ENCODE results near the gene NIM1K. TPM values are rescaled to one million over a fixed set of nuclear protein-coding genes. Genes with fewer than 3 reads are reported as not detected.
A peak's percentile ranks its signal among the peaks of the same experiment; 100 is the strongest.

NIM1K gene
- total RNA-seq, 1 experiment from 2014 or later = 0.59 TPM

GRCh38 chr5:43313854-43314457, 121.9 kb downstream of the NIM1K start:
- no peak for TF ChIP-seq SIN3A (IDR thresholded peaks at IDR 0.05; ENCODE audit: borderline replicate concordance, insufficient read depth, low read depth, low read length)
- no peak for TF ChIP-seq CTCF (IDR thresholded peaks at IDR 0.05)
- no peak for TF ChIP-seq TCF7L2 (IDR thresholded peaks at IDR 0.05; ENCODE audit: low read depth, low read length)
- no peak for TF ChIP-seq REST (IDR thresholded peaks at IDR 0.05; ENCODE audit: insufficient read depth in 1 of 2, low read depth in 2 of 2, low read length in 1 of 2)
- no peak for TF ChIP-seq POLR2AphosphoS5 (IDR thresholded peaks at IDR 0.05; ENCODE audit: low read depth, low read length)
- H3K4me1 ChIP-seq (ENCODE audit: control insufficient read depth, insufficient read depth, low read length) = peaks cover 14% of the 10 kb centered on the region
- H3K27ac ChIP-seq (ENCODE audit: low read length) = peak overlapping the region; percentile 98
- peak overlapping the region; percentile 79 to 85 for H3K4me3 ChIP-seq (ENCODE audit: low read depth in 2 of 2, low read length in 2 of 2)
- ChIA-PET CTCF (interaction anchor here (0.7 to 2.3 kb wide), 2 partner anchors 76 to 246 kb away, joined by 3 to 6 read pairs; no protein-coding TSS in a partner anchor), POLR2A (interaction anchor here (0.6 kb wide), 1 partner anchor 170 kb away, joined by 4 read pairs; no protein-coding TSS in a partner anchor)
- no peak for ATAC-seq
- no peaks in the 10 kb centered on the region for H3K27me3 ChIP-seq (ENCODE audit: control insufficient read depth, insufficient read depth, low read length)
- BruUV-seq (replicated peaks) = no TSS peak
- in situ Hi-C loops (cut with HindIII; ENCODE audit: low pct_unique_long_range_greater_than_20kb, low sequenced_read_pairs) (no loop called here), intact Hi-C loops (cut with micrococcal nuclease; ENCODE audit: unreplicated experiment) (no loop called here)
- H3K36me3 ChIP-seq (ENCODE audit: control insufficient read depth, insufficient read depth, low read length) = peaks cover 3% of the 10 kb centered on the region; the same call in 1 of the 2 replicates
- no peak for DNase-seq (ENCODE audit: low read depth, low spot score)
- H3K9me3 ChIP-seq (ENCODE audit: control insufficient read depth, insufficient read depth, low read depth, low read length) = no peaks in the 10 kb centered on the region

- TF ChIP-seq SIN3A (IDR thresholded peaks at IDR 0.05; ENCODE audit: borderline replicate concordance, insufficient read depth, low read depth, low read length) (no peak), TCF7L2 (IDR thresholded peaks at IDR 0.05; ENCODE audit: low read depth, low read length) (no peak), CTCF (IDR thresholded peaks at IDR 0.05) (no peak), POLR2AphosphoS5 (IDR thresholded peaks at IDR 0.05; ENCODE audit: low read depth, low read length) (no peak), REST (IDR thresholded peaks at IDR 0.05; ENCODE audit: insufficient read depth in 1 of 2, low read depth in 2 of 2, low read length in 1 of 2) (no peak)
- H3K9me3 ChIP-seq (ENCODE audit: control insufficient read depth, insufficient read depth, low read depth, low read length) = no peaks in the 10 kb centered on the region
- peak overlapping the region; percentile 98 for H3K27ac ChIP-seq (ENCODE audit: low read length)
- no peak overlapping the region for H3K4me3 ChIP-seq (ENCODE audit: low read depth in 2 of 2, low read length in 2 of 2)
- H3K36me3 ChIP-seq (ENCODE audit: control insufficient read depth, insufficient read depth, low read length) = peaks cover 3% of the 10 kb centered on the region; the same call in 1 of the 2 replicates
- CTCF ChIA-PET = no interaction called here
- BruUV-seq (replicated peaks) = no TSS peak
- ATAC-seq (no peak), DNase-seq (ENCODE audit: low read depth, low spot score) (no peak)
- H3K4me1 ChIP-seq (ENCODE audit: control insufficient read depth, insufficient read depth, low read length) = peaks cover 14% of the 10 kb centered on the region
- H3K27me3 ChIP-seq (ENCODE audit: control insufficient read depth, insufficient read depth, low read length) = no peaks in the 10 kb centered on the region
- POLR2A ChIA-PET = no interaction called here
- intact Hi-C loops (cut with micrococcal nuclease; ENCODE audit: unreplicated experiment) = no loop called here
- in situ Hi-C loops (cut with HindIII; ENCODE audit: low pct_unique_long_range_greater_than_20kb, low sequenced_read_pairs) = no loop called here
Observed at GRCh38 chr5:43314724-43315123, 122.7 kb downstream of the NIM1K start.

Data from Panc1 (cell line).